HEK293 (cell line): Measurements from ENCODE around the gene CEP72.
"Not testable (repeated sequence)": the region's sequence is repeated elsewhere in the genome, so short reads cannot be mapped to it uniquely, and the experiment has no call there.

ENCODE experiments used
- ATF2 ChIP-seq: fragments of 450-650 bp; formaldehyde crosslinking; IDR thresholded peaks from 2 replicates; pipeline ENCODE4 v1.5.1; 2016; ENCODE audit warnings: missing biosample characterization, missing genetic modification characterization, low read depth
- CTCF ChIP-seq: fragments of 450-650 bp; formaldehyde crosslinking; IDR thresholded peaks from 2 replicates; pipeline ENCODE4 v1.5.1; 2016; ENCODE audit warnings: missing biosample characterization, missing genetic modification characterization
- KLF16 ChIP-seq: fragments of 450-650 bp; formaldehyde crosslinking; IDR thresholded peaks from 2 replicates; pipeline ENCODE4 v1.5.1; 2017; ENCODE audit warnings: missing biosample characterization, missing genetic modification characterization
- PRDM10 ChIP-seq: fragments of 450-650 bp; formaldehyde crosslinking; IDR thresholded peaks from 2 replicates; pipeline ENCODE4 v1.5.1; 2016; ENCODE audit warnings: missing biosample characterization, missing genetic modification characterization
- YY1 ChIP-seq: fragments of 450-650 bp; formaldehyde crosslinking; IDR thresholded peaks from 2 replicates; pipeline ENCODE4 v1.5.1; 2018; ENCODE audit warnings: missing biosample characterization, missing genetic modification characterization
- ZBTB10 ChIP-seq: fragments of 450-650 bp; formaldehyde crosslinking; IDR thresholded peaks from 2 replicates; pipeline ENCODE4 v1.5.1; 2016; ENCODE audit warnings: missing biosample characterization, missing genetic modification characterization
- ZBTB7A ChIP-seq: fragments of 450-650 bp; formaldehyde crosslinking; IDR thresholded peaks from 2 replicates; pipeline ENCODE4 v1.5.1; 2016; ENCODE audit warnings: low read depth, missing biosample characterization, missing genetic modification characterization
- ZFP3 ChIP-seq: fragments of 450-650 bp; formaldehyde crosslinking; IDR thresholded peaks from 2 replicates; pipeline ENCODE4 v1.5.1; 2016; ENCODE audit warnings: low read depth, missing biosample characterization, missing genetic modification characterization
- ZNF114 ChIP-seq: fragments of 450-650 bp; formaldehyde crosslinking; IDR thresholded peaks from 2 replicates; pipeline ENCODE4 v1.5.0; 2017; ENCODE audit warnings: missing biosample characterization, missing genetic modification characterization
- ZNF274 ChIP-seq, 2 experiments: fragments of 200-500 bp in 1 of 2; fragments of 450-650 bp in 1 of 2; sonication (Bioruptor generic) in 1 of 2; formaldehyde crosslinking in 1 of 2; IDR thresholded peaks; 2 replicates each; pipeline versions ENCODE4 v1.5.1 to v1.6.1; 2014 to 2016; ENCODE audit warnings: borderline replicate concordance in 1 of 2, inconsistent platforms in 1 of 2, low read length in 1 of 2, missing biosample characterization in 1 of 2, missing genetic modification characterization in 1 of 2
- ZNF324 ChIP-seq: fragments of 450-650 bp; formaldehyde crosslinking; IDR thresholded peaks from 2 replicates; pipeline ENCODE4 v1.5.1; 2016; ENCODE audit warnings: missing biosample characterization, missing genetic modification characterization
- ZNF423 ChIP-seq: fragments of 450-650 bp; formaldehyde crosslinking; IDR thresholded peaks from 2 replicates; pipeline ENCODE4 v1.5.1; 2016; ENCODE audit warnings: missing biosample characterization, missing genetic modification characterization
- ZNF561 ChIP-seq: fragments of 450-650 bp; IDR thresholded peaks from 2 replicates; pipeline ENCODE4 v1.5.1; 2018; ENCODE audit warnings: missing biosample characterization, missing genetic modification characterization, borderline replicate concordance
- ZNF776 ChIP-seq: fragments of 450-650 bp; formaldehyde crosslinking; IDR thresholded peaks from 2 replicates; pipeline ENCODE4 v1.5.0; 2017; ENCODE audit warnings: missing biosample characterization, missing genetic modification characterization, borderline replicate concordance

GRCh38 chr5:694042-694431 is 81.9 kb downstream of the CEP72 start:
- TF ChIP-seq YY1 (tag by site-specific recombination); KLF16 (tag by site-specific recombination); CTCF (tag by site-specific recombination); ZNF274 (IDR thresholded peaks at IDR 0.05; ENCODE audit: low read length); ZNF274 (tag by site-specific recombination; IDR thresholded peaks at IDR 0.05; ENCODE audit: borderline replicate concordance); ATF2 (tag by site-specific recombination); ZNF324; ZBTB7A (tag by site-specific recombination); ZNF561 (tag by site-specific recombination); PRDM10 (tag by site-specific recombination); ZNF423 (tag by site-specific recombination); ZBTB10 (tag by site-specific recombination); ZNF114 (tag by site-specific recombination); ZNF776 (tag by site-specific recombination); ZFP3 (tag by site-specific recombination): not testable (repeated sequence)
